CD4-positive, alpha-beta T cell treated with Interferon alpha-2 for 1 hour (primary cell): ENCODE measurements around the gene PPM1H.

Source experiments
- DNase-seq, 2 donors: peaks; one replicate each; pipeline ENCODE4 v3.0.0-alpha.2; 2020 to 2022

PPM1H gene

GRCh38 chr12:62792236-62792870 lies 142.6 kb downstream of the PPM1H start:
- no peak for DNase-seq

GRCh38 chr12:62789851-62790250 lies 145.1 kb downstream of the PPM1H start:
- no peak for DNase-seq

GRCh38 chr12:62787611-62788010 lies 147.3 kb downstream of the PPM1H start:
- no peak for DNase-seq

GRCh38 chr12:62787023-62787422 lies 147.9 kb downstream of the PPM1H start:
- DNase-seq, result no peak

GRCh38 chr12:62785941-62786559 lies 148.9 kb downstream of the PPM1H start:
- peak in 1 of 2 donors; percentile 15 for DNase-seq

- DNase-seq, result no peak
These were observed 150.4 kb downstream of the PPM1H start for GRCh38 chr12:62784576-62784975.

GRCh38 chr12:62783881-62784280 lies 151.1 kb downstream of the PPM1H start:
- DNase-seq, result no peak

GRCh38 chr12:62781136-62781880 lies 153.6 kb downstream of the PPM1H start:
- no peak for DNase-seq

- no peak for DNase-seq
These were observed 155.5 kb downstream of the PPM1H start for GRCh38 chr12:62779488-62779887.

GRCh38 chr12:62778187-62778586 lies 156.8 kb downstream of the PPM1H start:
- no peak for DNase-seq

- no peak for DNase-seq
These were observed 158.0 kb downstream of the PPM1H start for GRCh38 chr12:62776997-62777396.

GRCh38 chr12:62776575-62776974 lies 158.4 kb downstream of the PPM1H start:
- no peak for DNase-seq

- DNase-seq, result no peak
These were observed 160.2 kb downstream of the PPM1H start for GRCh38 chr12:62774794-62775193.

GRCh38 chr12:62772416-62772955 lies 162.5 kb downstream of the PPM1H start:
- no peak for DNase-seq

GRCh38 chr12:62771828-62772227 lies 163.1 kb downstream of the PPM1H start:
- DNase-seq, result no peak

- DNase-seq, result no peak
These were observed 164.6 kb downstream of the PPM1H start for GRCh38 chr12:62770381-62770780.

GRCh38 chr12:62769076-62769619 lies 165.8 kb downstream of the PPM1H start:
- DNase-seq, result no peak

GRCh38 chr12:62767946-62768345 lies 167.0 kb downstream of the PPM1H start:
- no peak for DNase-seq

GRCh38 chr12:62767496-62767895 lies 167.5 kb downstream of the PPM1H start:
- DNase-seq, result no peak

- no peak for DNase-seq
These were observed 168.5 kb downstream of the PPM1H start for GRCh38 chr12:62766496-62766895.

- no peak for DNase-seq
These were observed 170.9 kb downstream of the PPM1H start for GRCh38 chr12:62763861-62764645.

GRCh38 chr12:62763312-62763711 lies 171.6 kb downstream of the PPM1H start:
- no peak for DNase-seq

GRCh38 chr12:62762645-62763044 lies 172.3 kb downstream of the PPM1H start:
- DNase-seq, result no peak
